Measurements from ENCODE around the gene SYT2. TPM values are rescaled to one million over a fixed set of nuclear protein-coding genes. Genes with fewer than 3 reads are reported as not detected.

The SYT2 gene
- total RNA-seq, 4 donors from 2014 or later, result 0.28 TPM; not detected in 3

DNA sequence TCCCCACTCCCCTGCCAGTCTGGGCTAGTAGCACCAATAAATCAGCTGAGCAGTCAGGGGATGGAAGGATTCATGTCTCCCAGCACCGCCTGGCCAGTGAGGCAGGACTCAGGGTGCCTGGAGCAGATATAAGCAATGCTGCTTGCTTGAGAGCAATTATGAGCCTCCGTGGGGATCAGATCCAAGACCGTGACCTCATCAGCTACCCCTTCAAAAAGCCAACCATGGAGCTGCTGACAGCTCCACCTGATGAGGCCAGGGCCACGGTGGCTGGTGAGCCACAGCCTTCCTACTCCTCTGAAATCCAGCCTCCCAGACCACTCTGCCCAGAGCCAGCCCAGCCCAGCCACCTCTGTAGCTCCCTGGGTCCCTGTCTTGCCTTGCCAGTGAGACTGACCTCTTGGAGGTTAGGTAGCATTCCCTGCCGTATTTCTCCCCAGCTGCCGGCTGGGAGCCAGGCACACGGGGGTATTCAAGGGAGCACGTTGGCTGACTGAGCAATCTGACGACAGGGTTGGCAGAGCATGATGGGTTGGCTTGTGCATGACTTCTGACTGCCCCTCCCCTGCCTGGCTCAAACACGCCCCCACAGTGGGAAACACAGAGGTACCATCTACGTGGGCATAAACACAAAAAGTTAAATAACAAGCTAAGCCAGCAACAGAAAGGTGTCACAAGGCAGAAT lies 28.4 kb downstream of the SYT2 start:
- no peaks in the 10 kb centered on the region for H3K4me1 ChIP-seq
- no peak overlapping the region for H3K27ac ChIP-seq
- H3K9me3 ChIP-seq, result no peaks in the 10 kb centered on the region
- no peak overlapping the region for H3K4me3 ChIP-seq
- no peaks in the 10 kb centered on the region for H3K27me3 ChIP-seq
- no peak for DNase-seq
- no peaks in the 10 kb centered on the region for H3K36me3 ChIP-seq
- TF ChIP-seq POLR2A (IDR thresholded peaks at IDR 0.05), result no peak
- TF ChIP-seq, protein P1, sequence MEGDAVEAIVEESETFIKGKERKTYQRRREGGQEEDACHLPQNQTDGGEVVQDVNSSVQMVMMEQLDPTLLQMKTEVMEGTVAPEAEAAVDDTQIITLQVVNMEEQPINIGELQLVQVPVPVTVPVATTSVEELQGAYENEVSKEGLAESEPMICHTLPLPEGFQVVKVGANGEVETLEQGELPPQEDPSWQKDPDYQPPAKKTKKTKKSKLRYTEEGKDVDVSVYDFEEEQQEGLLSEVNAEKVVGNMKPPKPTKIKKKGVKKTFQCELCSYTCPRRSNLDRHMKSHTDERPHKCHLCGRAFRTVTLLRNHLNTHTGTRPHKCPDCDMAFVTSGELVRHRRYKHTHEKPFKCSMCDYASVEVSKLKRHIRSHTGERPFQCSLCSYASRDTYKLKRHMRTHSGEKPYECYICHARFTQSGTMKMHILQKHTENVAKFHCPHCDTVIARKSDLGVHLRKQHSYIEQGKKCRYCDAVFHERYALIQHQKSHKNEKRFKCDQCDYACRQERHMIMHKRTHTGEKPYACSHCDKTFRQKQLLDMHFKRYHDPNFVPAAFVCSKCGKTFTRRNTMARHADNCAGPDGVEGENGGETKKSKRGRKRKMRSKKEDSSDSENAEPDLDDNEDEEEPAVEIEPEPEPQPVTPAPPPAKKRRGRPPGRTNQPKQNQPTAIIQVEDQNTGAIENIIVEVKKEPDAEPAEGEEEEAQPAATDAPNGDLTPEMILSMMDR (IDR thresholded peaks at IDR 0.05), result no peak

DNA sequence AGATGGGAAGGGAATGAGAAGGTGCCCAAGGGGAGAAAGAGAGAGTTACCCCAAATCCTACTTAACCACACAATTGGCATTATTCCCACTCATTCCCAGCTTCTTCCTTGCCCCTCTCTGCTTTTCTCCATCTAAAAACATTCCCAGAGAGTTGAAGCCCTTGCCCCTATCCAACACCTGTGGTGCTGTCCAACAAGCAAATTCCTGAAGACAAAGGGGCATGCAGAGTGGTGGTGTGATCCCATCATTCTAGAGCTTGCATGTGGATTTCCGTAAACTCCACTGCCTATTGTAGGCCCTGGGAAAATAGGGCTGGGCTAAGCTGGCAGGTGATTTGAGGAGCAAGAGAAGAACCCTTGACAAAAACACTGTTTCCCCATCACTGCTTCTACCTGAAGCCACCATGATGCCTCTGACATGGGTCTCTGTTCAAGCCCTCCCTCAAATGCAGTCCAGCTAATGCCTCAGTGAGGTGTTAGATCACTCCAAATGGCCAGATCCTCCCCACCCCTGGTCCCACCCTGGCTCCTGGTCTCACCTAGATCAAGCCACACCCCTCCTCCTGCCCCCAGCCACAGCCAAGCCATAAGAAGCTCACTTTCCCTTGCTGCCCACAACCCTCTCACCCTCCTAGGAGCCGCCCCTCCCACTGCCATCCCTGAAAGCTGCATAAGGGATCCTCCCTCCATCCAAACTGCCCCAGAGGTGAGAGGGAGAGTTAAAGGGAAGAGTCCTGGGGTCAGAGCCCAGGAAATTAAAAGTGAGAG lies 29.5 kb downstream of the SYT2 start:
- Histone ChIP-seq H3K27me3 (no peaks in the 10 kb centered on the region), H3K4me3 (no peak overlapping the region), H3K36me3 (no peaks in the 10 kb centered on the region), H3K27ac (no peak overlapping the region), H3K4me1 (no peaks in the 10 kb centered on the region), H3K9me3 (no peaks in the 10 kb centered on the region)
- TF ChIP-seq, protein P1 (IDR thresholded peaks at IDR 0.05), result no peak
- no peak for TF ChIP-seq POLR2A (IDR thresholded peaks at IDR 0.05)
- no peak for DNase-seq

DNA sequence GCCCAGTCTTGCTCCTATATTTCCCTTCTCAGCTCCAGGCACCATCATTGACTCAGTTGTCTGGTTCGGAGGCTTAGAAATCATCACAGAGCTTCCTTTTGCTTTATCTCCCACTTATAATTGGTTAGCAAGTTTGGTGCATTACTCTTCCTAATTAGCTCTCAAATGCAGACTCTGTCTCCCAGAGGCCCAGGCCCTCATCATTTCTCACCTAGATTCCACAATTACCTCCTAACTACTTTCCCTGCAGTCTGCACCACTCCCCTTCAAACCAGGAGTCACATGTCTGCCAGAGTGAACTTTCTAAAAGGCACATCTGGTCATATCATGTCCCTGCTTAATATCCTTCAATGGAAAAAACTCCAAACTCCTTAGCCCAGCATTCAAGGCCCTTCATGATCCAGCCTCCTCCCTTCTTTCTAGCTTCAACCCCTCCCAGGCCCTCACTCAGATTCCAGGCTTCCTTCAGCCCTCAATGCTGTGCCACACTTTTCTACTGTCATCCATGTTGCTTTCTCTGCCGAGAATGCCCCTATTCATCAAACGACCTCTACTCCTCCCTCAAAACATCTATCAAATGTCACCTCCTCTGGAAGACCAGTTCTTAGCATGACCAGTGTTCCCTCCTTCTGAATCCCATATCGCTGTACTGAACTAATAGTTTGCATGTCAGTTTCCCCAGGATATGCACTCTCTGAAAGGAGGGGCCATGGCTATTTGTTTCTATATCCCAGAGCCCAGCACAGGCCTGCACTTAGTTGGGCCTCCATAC lies 30.7 kb downstream of the SYT2 start:
- Histone ChIP-seq H3K27ac (no peak overlapping the region), H3K27me3 (no peaks in the 10 kb centered on the region)
- TF ChIP-seq, protein P1 (IDR thresholded peaks at IDR 0.05), result no peak
- TF ChIP-seq POLR2A (IDR thresholded peaks at IDR 0.05), result no peak

DNA sequence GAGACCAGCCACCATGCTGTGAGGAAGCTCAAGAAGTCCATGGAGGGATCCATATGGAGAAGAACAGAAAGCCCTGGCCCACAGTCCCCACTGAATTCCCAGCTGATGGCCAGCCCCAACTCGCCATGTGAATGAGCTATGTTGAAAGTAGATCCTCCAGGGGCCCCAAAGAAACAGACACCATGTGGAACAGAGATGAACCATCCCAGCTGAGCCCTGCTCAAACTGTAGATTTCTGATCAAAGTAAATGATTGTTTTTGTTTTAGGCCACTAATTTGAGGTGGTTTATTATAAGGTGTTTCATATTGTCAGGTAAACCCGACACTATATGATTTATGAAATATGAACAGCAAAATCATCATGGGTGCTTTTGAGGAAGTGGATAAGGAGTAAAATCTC lies 32.8 kb downstream of the SYT2 start:
- TF ChIP-seq POLR2A (IDR thresholded peaks at IDR 0.05), result no peak
- TF ChIP-seq, protein P1 (IDR thresholded peaks at IDR 0.05), result no peak
- no peak for DNase-seq
- Histone ChIP-seq H3K4me1 (no peaks in the 10 kb centered on the region), H3K27ac (no peak overlapping the region), H3K9me3 (no peaks in the 10 kb centered on the region), H3K36me3 (no peaks in the 10 kb centered on the region), H3K27me3 (no peaks in the 10 kb centered on the region), H3K4me3 (no peak overlapping the region)

More for the DNA sequence above, 30.7 kb downstream of the SYT2 start:
- Histone ChIP-seq H3K4me1 (no peaks in the 10 kb centered on the region), H3K4me3 (no peak overlapping the region), H3K9me3 (no peaks in the 10 kb centered on the region), H3K36me3 (no peaks in the 10 kb centered on the region)
- no peak for DNase-seq

DNA sequence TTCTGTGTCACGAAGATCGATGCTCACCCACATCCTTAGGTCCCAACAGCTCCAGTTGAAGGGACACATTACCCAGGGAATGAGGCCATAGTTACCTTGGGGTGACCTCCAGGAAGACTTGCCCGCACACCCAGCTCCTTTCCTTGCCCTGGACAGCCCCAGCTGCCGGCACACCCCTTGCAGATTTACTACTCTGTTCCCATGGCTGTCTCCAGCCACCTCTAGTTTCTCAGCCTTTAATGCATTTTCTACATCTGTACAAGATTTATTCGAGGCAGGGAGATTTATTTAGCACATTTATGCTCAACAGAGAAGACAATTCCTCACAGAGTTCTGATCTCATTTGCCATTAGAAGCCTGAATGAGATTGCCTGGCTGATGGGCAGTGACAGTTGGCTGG lies 36.7 kb downstream of the SYT2 start:
- Histone ChIP-seq H3K27ac (no peak overlapping the region), H3K27me3 (no peaks in the 10 kb centered on the region), H3K4me3 (no peak overlapping the region), H3K9me3 (no peaks in the 10 kb centered on the region), H3K4me1 (no peaks in the 10 kb centered on the region), H3K36me3 (no peaks in the 10 kb centered on the region)
- DNase-seq, result no peak
- no peak for TF ChIP-seq POLR2A (IDR thresholded peaks at IDR 0.05)
- TF ChIP-seq, protein P1 (IDR thresholded peaks at IDR 0.05), result no peak

Measured in Peyer's patch (tissue), 4 donors.